Left renal pelvis (tissue), 4 donors: ENCODE measurements around the gene SLC35G2. TPM values are rescaled to one million over a fixed set of nuclear protein-coding genes. Genes with fewer than 3 reads are reported as not detected.
"Not testable (repeated sequence)": the region's sequence is repeated elsewhere in the genome, so short reads cannot be mapped to it uniquely, and the experiment has no call there.

Experiments used
- DNase-seq, 4 donors: peaks; one replicate each; pipeline ENCODE4 v3.0.0-alpha.2; 2013; ENCODE audit warnings: low read depth in 4 of 4, low spot score in 3 of 4
- polyA plus RNA-seq, 4 donors: library from polyadenylated mRNA; unstranded; fragments of 120-200 nt; gene quantifications; one replicate each; pipeline ENCODE4 v1.2.1, GENCODE V29; 2013; ENCODE audit not compliant: insufficient read length in 4 of 4

SLC35G2 gene
- 10 to 100 TPM in 1 of 4 donors, 1 to 10 TPM in 3; 3.5 to 11.7 (median 5.6) TPM for polyA plus RNA-seq

DNA sequence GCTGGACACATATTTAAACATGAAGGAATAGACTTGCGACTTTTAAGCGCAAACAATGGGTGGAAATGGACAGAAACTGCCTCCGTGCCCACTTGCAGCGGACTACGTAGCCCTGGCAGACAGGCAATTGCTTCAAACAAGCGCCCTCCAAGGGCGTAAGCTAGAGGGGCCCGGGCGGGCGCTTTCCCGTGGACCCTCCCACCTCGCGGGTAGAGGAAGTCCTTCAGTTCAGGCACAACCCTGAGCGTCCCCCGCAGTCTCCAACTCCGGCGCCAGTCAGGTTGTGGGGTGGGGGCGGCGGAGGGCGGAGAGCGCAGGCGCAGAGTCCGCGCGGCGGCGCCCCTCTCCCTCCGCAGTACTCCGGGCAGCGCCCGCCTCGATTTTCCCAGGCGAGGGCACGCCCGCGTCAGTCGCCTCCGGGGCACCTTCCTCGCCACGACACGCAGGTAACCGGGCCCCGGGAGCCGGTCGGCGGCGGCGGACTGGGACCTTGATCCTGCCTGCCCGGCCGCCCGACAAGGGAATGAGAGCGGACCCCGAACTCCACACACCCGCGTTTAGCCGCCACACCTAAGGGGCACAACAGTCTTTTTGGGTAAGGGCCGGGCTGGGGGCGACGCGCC lies at the start of gene SLC35G2:
Gene SLC35G2 (plus strand): TSS at position 358 of the 623 bp plus-strand sequence. CDS start 35,335 bp downstream, outside the sequence.
- peak in 1 of 4 donors; percentile 48 for DNase-seq

- no peak for DNase-seq
These were observed 46.2 kb upstream of the SLC35G2 start for GRCh38 chr3:136772709-136773108.

DNA sequence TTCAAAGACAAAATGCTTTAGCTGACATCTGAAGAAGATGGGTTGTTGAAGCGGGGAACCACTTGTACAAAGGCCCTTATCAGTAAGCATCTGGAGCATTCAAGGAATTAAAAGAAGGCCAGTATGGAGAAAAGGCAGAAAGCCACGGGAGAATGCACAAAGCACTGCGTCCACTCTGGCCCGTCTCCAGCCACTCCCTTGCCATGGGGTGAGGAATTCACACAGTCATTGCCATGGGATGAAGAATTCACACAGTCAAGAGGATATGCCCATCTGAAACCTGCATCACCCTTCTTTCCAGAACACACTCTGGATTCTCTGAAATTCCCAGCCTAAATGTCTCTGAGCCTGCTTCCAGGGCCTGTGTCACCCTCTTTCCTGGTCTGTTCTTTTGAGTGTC lies 40.1 kb upstream of the SLC35G2 start:
- DNase-seq = no peak

- DNase-seq = no peak
These were observed 38.2 kb upstream of the SLC35G2 start for GRCh38 chr3:136780741-136781140.

DNA sequence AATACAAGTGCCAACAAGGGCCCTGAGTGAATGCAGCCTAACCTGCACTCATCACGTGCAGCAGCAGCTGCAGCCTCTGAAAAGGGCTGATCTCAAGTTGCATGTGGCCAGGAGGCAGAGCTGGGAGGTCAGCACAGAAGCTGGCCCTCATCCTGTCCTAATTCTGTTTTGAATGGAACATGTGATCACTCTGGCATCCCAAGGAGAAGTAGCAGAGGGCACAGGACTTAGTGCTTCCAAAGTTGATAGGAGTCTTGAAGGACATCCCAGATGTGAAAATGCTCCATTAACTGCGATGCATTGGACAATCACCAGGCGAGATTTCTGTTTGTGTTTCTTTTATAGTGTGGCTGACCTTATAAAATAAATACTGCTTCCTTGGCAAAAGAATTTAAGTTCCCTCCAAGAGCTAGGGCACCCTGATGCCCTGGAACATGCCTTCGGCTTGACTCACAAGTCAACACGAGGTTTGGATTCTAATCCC lies 35.2 kb upstream of the SLC35G2 start:
- no peak for DNase-seq

DNA sequence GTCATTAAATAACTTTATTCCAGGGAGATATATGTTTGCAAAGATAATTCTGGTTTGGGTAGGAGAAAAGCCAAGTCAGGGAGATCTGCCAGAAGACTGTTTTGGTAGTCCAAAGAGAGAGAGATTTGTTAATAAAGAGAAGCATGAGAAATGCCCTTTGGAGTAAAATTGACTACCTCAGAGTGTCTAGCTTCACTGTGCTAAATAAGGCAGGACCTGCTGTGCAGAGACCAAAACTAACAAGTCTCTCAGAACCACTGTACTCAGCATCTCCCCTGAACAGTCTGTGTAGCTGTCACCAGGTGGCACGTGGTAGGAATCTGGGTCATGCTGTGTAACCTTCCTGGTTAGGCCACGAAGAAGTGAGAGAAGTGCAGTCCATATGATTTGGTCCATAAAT lies 31.6 kb upstream of the SLC35G2 start:
- no peak for DNase-seq

DNA sequence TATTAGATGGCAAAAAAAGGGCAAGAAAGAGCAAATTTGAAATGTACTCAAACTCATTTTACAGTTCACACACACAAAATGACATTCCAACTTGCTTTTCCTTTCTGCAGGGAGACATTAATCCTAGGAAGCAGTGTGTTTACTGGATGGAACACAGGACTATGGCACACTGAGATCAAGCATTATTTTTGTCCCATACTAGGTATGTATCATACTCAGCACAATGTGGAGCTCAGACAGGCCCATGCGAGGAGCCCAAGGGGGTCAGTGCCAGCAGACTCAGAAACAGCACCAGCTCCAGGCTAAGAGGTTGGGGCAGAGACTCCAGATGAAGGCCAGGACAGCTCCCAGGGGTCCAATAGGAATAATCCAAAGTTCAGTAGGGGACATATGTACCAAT lies 30.8 kb upstream of the SLC35G2 start:
- no peak for DNase-seq

DNA sequence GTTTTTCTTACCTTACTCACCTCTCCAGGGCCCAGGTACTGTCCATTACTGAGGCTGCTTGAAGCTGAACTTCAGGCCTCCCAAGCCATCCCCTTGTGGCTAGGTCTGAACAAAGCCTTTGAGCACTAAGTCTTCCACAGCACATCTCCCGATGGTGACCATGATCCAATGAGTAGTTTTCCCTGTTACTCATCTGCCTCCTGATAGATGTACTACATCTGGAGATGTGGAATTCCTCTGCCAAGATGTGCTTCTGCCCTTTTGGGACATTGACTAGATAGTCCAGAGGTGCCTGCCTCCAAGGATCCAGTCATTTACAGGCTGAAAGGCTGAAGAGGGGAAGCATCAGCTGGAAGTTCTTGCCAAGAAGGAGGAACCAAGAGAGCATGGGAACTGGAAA lies 28.9 kb upstream of the SLC35G2 start:
- no peak for DNase-seq

DNA sequence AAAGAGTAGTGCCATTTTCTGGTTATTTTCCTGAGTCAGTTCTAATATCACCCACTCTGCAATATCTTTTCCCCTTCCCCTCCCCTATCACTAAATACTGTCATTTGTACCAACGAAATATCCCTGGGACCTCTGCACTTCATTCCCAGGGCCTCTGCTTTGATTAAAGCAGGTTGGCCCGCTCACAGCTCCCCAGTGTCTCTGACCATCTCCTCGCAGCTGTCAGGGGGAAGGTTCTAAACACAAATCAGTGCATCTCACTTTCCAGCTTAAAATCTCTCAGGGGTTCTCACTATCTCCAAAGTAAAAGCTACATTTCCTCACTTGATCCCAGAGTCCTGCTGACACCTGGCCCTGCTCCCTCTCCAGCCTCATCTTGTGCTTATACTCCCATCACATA lies 28.1 kb upstream of the SLC35G2 start:
- DNase-seq = no peak

DNA sequence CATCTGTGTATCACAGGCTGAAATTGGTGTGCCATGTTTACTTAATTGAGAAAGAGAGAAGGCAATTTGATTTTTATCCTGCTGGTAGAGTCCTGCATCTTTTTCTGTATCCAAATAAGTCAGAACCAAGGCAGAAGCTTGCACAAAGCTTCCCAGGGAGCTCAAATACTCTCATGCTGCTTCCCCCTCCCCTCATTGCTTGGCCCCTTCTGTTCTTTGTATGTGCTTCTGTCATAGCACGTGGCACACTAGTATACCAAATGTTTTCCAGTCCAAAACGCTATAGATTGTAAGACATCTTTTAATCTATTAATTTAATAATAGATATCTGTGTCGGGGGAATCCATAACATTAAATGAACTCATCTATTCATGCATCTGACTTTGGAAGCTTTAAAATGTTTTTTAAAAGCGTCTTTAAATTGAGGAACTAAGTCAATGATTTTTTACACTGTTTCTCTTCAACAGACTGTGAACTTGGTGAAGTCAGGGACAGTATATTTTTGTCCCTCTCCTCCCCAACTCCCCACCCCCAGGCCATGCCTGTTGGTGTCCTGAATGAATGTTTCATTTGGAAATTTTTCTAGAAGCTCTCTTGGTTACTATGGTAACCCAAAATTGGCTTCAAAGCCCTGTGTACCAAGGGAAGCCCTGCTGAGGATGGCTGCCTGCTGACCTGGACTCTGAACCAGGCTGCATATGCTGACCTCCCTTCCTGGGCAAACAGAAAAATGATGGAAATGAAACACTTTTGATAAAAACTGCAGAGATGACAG lies 26.2 kb upstream of the SLC35G2 start:
- DNase-seq = no peak

DNA sequence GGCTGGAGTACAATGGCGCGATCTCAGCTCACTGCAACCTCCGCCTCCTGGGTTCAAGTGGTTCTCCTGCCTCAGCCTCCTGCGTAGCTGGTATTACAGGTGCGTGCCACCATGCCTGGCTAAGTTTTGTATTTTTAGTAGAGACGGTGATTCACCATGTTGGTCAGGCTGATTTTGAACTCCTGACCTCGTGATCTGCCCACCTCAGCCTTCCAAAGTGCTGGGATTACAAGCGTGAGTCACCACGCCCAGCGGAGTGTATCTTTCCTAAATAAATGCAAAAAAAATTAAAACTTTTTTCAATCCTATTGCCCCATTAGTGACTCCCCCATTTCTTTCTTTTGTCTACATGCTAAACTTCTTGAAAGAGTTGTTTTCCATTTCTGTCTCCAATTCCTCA lies 17.8 kb upstream of the SLC35G2 start:
- not testable (repeated sequence) for DNase-seq

DNA sequence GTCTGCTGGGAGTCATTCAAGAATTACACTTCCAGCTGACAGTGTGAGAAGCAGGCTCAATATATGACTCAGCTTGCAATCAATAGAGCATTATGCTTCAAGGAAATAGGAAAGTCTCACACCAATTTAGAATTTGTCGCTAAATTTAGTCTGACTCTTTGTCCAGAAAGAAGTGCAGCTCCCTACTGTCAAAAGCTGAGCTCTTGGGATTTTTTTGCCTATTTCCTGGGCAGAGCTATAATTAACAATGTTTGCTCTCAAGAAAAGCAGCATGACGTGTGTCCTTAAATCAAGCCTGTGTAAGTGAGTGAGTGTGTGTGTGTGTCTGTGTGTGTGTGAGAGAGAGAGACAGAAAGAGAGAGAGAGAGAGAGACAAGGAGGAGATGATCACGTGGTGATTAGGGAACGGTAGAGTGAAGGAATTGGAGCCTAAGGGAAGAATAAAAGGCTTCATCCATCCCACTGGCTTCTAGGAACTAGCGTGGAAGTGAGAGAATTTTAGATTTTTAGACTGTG lies 16.4 kb upstream of the SLC35G2 start:
- no peak for DNase-seq

- DNase-seq = no peak
These were observed 14.8 kb upstream of the SLC35G2 start for GRCh38 chr3:136804141-136804540.

GRCh38 chr3:136804813-136805212 lies 14.1 kb upstream of the SLC35G2 start:
- no peak for DNase-seq

- no peak for DNase-seq
These were observed 13.1 kb upstream of the SLC35G2 start for GRCh38 chr3:136805795-136806194.

DNA sequence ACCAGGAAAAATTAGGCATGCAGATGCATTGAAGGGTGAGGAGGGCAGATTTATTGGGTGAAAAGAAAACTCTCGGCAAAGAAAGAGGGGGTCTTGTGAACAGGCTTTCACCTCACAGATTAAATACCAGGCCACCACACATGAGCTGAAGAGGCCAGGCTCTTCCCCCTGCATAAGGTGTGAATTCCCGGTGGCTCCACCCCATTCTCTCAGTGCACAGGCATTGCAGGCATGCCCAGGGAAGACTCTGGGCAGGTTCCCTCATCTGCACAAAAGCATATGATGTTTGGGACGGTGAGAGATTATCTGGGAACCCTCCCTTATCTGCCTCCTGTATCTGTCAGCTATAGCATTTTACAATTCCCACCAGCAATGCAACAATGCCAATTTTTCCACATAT lies 7.2 kb upstream of the SLC35G2 start:
- no peak for DNase-seq

- no peak for DNase-seq
These were observed 1.5 kb upstream of the SLC35G2 start for GRCh38 chr3:136817448-136817847.

DNA sequence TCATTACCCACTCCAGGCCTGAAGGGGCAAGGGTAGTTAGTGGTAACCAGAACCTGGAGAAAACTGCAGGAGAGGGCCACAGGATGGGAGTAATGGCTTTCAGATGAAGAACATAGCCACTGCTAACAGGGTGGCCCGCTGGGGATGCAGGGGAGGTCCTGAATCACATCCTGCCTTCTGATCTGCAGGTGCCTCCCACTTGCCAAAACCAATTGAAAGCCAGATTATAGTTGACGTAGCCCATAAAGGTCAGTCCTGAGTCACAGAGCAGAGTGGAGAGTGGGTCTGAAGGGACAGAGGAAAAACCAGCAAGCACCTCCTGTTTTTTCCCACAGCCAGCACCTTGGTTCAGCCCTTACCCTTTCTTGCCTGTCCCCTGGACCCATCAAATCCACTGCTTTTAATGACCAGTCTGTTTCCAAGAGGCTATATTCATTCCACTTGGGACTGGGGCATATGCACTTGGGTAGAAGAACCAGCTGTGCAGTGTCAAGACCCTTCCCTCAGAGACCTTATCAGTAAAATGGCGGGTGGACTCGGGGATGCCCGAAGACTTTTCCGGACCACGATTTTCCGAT lies 646 bp upstream of the SLC35G2 start:
- DNase-seq = no peak

DNA sequence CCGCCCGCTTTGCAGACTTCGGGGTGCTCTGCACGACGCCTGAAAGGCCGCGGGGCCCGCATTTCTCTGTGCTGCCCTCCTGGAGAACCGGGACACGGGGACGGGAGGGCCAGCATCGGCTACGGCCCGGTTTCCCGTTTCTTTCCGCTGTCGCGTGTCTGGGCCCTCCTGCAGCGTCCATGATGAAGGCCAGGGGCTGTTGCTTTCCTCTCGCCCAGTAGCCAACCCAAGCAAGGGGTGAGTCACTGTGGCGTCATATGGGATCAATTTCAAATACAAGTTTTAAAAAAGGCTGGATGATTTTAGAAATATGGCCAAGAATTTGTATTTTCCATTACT lies 435 bp downstream of the SLC35G2 start:
- DNase-seq = no peak

GRCh38 chr3:136819731-136820679 lies 1.1 kb downstream of the SLC35G2 start:
- DNase-seq = peak in 1 of 4 donors; percentile 38
